OCI-LY7 (cell line): ENCODE results near the gene LSM8.

ENCODE experiments used
- EZH2phosphoT487 ChIP-seq: fragments of 200-600 bp; sonication (generic); IDR thresholded peaks from 2 replicates; pipeline ENCODE4 v1.6.1; 2018; ENCODE audit warnings: low read depth, borderline replicate concordance, mild to moderate bottlenecking, mixed run types, antibody characterized with exemption, low read length, moderate library complexity, mixed read lengths
- TF ChIP-seq, protein P1 (sequence below): fragments of 200-600 bp; sonication (generic); conservative IDR thresholded peaks from 2 replicates; pipeline ENCODE4 v1.5.1; 2014; ENCODE audit warnings: mild to moderate bottlenecking, antibody characterized with exemption, low read length, moderate library complexity, mixed read lengths

DNA sequence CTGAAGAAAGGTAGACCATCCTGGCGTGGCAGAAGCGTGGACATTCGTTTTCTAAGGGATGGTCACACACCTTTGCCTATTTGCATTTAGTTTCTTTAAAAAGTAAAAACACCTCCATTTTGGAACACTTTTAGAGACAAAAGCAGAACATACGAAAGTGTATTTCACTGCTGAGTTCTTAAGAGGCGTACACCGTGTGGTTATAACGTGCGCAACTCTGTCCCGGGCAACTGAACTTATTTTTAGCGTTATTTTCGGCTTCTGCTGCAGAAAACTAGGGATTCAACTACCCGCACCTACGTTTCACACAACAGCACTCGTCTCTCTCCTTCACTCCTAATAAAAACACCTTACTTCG is 557 bp upstream of the LSM8 start:
- TF ChIP-seq, protein P1, sequence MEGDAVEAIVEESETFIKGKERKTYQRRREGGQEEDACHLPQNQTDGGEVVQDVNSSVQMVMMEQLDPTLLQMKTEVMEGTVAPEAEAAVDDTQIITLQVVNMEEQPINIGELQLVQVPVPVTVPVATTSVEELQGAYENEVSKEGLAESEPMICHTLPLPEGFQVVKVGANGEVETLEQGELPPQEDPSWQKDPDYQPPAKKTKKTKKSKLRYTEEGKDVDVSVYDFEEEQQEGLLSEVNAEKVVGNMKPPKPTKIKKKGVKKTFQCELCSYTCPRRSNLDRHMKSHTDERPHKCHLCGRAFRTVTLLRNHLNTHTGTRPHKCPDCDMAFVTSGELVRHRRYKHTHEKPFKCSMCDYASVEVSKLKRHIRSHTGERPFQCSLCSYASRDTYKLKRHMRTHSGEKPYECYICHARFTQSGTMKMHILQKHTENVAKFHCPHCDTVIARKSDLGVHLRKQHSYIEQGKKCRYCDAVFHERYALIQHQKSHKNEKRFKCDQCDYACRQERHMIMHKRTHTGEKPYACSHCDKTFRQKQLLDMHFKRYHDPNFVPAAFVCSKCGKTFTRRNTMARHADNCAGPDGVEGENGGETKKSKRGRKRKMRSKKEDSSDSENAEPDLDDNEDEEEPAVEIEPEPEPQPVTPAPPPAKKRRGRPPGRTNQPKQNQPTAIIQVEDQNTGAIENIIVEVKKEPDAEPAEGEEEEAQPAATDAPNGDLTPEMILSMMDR, result no peak
- no peak for TF ChIP-seq EZH2phosphoT487
